HG02588 (cell line): ENCODE data around the gene HOXA6.

ENCODE experiments used
- ATAC-seq: cut with Tn5 transposase; IDR thresholded peaks from one replicate; pipeline ENCODE4 v1.9.1; 2021; ENCODE audit warnings: mild to moderate bottlenecking, moderate library complexity; ENCODE audit not compliant: unreplicated experiment

HOXA6 gene

DNA sequence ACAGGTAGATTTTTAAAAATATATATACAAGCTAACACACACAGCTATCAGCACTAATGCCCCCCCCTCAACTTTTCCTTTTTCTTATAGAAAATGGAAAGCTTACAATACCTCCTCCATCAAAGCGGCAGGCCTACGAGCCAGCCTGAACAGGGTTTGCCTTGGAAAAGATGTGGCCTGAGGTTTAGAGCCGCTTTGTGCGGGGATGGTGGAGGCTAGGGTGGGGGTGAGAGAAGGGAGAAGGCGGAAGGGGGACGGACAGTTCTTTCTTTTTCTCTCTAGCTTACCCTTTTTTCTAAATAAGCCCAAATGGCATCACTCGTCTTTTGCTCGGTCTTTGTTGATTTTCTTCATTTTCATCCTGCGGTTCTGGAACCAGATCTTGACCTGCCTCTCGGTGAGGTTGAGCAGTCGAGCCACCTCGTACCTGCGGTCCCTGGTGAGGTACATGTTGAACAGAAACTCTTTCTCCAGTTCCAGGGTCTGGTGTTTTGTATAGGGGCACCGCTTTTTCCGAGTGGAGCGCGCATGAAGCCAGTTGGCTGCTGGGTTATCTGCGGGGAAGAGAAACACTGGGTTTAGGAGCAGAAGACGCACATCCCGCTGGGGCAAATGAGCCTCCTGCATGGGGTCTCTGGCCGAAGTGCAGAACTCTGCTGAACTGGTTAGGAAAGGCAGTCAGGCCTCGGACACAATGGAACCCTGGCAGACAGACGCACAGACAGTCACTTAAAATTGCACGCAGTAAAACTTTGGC is 15.9 kb upstream of the HOXA6 start:
- ATAC-seq: no peak

DNA sequence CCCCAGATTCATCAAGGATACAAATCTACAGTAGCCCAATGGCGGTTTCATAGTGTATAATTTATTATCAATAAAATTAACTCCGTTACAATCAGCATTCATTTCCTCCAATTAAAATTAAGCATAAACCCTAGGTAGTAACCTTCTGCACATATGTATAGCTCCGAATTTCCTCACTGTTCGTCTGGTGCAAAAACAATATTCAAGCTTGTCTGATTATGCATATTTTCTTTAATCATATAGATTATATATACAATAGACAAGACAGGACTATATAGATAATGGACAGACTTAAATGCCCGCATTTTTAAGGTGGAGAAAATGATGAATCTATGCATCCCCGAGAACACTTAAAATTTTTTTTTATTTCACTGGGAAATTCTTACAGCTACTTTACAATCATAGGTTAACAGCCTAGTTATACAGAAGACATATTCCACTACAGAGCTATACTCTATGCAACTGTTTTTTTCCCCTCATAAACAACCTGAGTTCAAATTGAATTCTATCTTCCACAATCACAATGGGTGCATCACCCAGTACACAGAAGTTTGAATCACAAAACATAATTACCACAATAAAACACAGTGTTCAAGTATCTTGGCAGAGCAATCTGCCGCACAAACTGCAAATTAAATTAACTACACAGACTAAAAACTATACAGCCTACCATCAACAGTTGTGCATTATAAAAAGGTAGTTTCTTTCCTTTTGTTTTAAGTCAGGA is 15.2 kb upstream of the HOXA6 start:
- ATAC-seq: no peak

DNA sequence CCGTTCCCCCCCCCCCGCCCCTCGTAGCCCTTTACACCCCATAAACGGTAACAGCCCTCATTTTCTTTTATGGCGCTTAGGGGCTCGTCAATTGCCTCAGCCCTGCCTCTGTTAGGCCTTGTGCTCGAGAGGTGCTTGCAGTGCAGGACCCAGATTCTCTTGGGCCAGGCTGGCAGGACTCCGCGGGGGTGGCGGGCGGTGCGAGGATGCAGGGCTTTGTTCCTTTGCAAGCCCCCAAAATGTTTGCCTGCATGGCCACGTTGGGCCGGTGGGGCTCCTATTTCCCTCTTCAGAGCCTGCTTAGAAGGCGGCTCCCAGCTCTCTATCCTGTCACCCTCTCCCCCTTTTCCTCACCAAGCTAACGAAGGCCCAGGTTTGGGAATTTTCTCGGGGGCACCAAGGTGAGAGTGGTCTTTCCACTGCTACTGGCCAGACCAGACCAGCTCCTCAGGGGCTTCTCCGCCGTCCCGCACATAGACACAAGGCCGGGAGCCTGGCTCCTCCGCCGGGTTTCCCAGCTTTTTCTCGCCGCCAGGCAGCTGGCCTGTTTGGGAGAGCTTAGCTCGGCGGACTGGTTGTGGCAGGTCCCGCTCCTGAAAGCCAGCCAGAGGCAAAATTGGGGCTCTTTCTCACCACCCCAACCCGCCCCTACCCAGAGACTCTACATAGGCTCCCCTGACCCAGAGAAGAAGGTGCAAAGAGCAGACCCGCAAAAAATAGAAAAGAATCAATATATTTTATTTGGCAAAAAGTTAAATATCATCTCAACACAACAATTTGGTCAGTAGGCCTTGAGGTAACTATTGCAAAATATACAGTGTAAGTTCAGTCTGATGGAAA is 14.4 kb upstream of the HOXA6 start:
- ATAC-seq: no peak

DNA sequence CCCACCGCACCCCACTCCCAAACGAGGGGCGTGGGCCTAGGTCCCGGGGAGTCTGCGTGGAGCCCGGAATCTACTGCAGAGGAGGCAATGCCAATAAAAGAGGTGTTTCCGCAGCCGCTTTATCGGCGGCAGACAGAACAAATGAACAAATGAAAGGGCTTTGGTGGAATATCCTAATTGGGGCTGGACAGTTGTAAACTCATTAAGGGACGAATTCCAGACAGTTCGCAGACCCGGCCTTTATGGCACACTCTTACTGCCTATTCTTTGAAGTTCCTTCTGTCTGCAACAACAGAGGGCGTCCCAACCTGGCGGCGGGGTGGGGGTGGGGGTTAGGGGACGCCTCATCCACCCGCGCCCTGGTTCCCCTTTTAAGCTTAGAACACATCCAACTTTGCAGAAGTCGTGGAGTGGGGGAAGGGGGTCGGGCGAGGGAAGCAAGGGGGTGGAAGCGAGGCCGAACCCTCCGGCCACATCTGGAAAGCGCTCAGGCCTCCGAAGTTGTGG is 13.7 kb upstream of the HOXA6 start:
- no peak for ATAC-seq

DNA sequence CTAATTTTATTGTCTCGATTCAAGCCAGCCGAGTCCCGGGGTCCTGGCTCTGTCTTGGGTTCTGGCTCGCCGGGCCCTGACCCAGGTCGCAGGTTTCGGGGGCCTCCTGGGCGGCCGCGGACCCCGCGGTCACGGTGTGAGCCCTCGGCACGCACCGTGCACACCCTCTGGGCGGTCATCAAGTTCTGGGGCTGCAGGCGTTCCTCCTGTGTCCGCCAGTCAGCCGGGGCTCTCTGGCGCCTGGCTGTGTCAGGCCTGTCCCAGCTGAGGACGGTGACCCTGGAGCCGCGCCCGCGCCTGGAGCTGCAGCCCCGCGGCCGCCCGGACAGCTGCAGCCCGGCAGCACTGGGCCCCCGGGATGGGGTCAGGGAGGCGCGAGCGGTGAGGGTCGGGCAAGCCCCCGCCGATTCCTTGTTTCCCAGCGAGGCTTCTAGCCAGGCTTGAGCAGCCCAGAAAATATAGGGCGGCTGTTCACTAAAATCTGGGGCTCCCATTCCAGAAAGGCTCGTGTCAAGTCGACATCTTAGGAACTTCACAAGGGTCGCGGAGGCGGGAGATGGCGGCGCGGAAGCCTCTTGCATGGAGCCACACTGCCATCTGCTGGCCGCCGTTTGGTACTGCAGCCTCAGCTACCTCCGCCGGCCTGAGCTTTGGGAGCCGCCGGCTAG is 13.1 kb upstream of the HOXA6 start:
- ATAC-seq: peak; percentile 54

DNA sequence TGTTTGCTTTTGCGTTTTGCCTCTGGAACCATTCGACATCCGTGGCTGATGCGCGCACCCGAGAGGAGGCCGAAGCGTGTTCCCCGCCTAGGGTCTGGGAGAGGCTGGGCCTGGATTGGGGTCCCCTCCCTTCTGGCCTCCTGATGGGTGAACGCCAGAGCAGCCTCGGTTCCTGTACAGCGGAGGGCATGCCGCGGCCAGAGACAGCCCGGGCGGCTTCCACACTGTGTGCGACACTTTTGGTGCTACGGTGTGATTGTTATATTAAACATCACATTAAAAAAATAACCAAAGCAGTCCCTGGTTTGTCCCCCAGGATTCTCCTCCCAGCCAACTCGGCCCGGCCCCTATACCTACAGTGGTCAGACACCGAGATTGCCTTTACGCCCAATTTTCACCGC is 12.6 kb upstream of the HOXA6 start:
- ATAC-seq: no peak

DNA sequence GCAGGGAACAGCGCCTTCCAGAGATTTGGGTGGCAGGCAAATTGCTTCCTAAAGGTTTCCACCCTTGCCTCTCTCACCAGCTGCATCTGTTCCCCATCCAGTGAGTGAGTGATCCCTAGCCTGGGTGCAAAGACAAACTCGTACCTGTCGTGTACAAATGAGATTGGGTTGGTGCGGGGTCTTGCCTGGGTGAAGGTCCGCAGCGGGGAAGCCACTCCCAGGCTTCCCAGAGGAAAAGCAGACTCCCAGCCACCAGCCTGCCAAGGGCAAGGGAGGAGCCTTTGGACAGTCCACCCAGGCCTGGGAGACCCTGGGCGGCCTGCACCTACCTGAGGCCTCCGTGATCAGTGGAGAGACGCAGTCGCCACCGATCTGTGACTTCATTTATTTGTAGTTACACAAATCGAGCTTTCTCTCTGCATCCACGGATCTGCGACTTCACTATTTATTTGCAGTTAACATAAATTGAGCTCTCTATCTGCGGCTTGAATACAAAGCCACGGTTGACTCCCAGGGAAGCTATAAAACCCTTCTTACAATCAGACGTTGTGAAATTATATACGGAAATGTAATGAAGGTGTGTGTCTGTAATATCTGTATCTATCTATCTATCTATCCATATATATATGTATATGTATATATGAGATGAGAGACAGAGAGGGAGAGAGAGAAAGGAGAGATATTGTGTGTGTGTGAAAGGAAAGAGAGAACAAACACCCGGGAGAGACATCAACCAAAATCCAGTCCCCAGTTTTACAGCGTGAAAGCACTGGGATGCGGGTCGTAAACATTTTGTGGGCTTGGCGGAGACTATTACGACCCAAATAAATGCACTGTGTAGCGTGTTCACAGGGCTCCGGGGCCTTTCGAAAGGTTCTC is 11.9 kb upstream of the HOXA6 start:
- no peak for ATAC-seq

DNA sequence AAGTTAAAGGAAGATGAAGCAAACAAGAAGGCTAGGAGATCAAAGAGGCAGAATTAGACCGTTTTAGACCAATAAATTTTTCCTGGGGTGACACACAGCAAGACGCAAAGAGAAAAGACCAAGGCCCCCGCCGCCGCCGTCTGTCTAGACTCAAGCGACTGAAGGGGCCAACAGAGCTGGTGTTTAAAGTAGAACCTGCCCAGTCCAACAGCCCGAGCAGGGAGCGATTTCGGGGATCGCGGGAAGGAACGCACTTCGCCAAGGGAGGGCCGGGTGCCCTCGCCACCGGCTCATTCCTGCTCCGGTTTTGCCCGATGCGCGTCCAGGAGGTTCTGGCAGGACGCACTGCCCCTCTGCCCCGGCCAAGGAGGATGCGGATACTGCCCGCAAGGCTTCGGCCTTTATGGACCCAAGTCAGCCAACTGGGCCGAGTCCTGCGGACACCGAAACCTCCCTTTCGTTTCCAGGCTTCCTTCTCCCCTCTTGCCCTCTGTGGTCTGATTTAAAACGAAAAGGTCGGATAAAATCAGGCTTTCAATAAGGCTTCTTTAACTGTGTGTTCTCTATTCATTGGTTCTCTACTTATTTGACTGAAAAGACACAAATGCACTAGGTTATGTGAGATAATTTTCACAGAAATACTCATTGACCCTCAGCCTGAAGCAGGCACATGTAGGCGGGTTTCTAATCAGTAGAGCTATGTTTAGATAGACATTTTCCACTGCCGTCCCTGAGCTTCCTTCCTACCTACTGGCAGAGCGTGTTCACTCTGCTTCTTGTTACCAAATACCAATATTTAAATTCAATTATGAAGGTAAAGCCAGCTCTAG is 11.1 kb upstream of the HOXA6 start:
- no peak for ATAC-seq

DNA sequence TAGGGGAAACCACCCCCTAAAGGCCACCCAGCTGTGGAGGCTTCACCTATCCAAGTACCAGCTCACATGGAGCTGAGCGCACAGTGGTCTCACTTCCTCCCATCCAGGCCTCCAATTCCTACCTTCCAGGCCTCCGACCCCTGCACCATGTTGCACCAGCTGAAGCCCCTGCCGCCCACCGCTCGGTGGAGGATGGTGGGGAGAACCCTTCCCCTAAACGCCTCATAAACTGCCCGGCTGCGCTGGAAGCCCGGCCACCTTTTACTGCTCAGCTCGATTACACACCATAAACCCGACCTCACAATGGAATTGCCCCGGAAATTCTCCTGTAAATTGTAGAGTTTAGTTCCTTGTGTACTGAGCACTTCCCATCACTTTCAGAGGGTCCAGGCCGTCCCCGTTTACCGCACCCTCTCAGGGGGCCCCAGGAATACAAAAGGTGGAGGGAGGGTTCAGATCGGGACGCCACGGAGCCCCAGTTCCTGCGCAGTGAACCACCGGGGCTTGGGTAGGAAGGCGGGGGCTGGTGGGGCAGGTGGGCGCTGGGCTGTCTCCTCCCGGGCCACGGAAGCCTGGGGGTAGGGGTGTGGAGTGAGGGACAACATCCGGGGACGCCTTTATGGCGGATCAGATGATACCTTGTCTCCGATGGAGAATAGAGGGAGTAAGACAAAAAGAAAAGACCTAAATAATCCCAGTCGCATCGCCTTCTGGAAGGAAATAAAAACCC is 10.3 kb upstream of the HOXA6 start:
- ATAC-seq: no peak

DNA sequence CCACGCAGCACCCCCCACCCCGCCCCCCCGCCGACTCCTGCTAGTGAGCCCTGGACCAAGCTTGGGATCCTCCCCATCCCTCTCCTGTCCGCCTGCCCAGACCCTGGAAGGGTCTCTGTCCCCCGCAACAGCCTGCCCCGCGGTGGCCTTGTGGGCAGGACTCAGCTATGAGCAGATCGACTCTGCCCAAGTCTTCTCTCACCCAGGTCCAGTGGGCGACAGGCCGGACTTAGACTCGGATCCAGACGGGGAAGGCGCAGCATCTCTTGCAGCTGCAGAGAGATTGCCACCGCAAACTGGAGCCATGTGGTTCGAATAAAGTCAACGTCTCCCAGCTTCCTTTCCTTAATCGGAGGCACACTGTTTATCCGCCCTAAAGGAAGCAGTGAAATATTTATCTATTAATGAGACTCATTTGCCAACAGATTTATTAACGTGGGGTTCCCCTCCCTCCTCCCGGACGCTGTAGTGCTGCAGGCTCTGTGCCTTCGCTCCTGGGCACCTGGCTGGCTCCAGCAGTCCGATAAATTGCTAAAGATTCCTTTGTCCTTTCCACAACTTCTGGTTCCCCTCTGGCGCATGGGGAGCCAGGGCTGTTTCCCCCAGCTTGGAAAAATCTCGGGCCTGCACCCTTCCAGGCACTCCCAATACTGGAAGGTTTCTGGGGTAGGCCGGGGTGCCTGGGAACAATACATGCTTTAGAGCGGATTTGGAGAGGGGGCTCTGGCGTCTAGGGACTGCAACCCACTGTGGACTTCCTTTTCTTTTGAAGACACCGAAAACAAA is 9.5 kb upstream of the HOXA6 start:
- ATAC-seq: no peak

DNA sequence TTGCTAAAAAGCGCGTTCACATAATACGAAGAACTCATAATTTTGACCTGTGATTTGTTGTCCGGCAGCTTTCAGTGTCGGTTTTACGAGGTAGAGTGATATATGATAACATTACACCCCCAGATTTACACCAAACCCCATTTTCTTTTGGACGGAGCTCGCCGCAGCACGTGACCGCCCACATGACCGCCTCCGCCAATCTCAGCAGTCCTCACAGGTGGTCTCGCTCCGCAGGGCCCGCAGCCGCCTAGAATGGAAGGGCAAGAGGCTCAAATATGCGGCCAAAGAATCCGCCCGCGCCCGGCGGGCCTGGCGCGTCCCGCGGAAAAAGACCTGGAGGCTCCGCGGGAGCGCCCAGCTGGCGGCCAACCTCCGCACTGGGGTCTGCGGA is 8.9 kb upstream of the HOXA6 start, which contains the start of gene HOXA7:
TSS of gene HOXA7 (minus strand) at position 168 of the 391 bp plus-strand sequence. CDS start at position 38, 130 bp downstream.
- ATAC-seq: no peak

DNA sequence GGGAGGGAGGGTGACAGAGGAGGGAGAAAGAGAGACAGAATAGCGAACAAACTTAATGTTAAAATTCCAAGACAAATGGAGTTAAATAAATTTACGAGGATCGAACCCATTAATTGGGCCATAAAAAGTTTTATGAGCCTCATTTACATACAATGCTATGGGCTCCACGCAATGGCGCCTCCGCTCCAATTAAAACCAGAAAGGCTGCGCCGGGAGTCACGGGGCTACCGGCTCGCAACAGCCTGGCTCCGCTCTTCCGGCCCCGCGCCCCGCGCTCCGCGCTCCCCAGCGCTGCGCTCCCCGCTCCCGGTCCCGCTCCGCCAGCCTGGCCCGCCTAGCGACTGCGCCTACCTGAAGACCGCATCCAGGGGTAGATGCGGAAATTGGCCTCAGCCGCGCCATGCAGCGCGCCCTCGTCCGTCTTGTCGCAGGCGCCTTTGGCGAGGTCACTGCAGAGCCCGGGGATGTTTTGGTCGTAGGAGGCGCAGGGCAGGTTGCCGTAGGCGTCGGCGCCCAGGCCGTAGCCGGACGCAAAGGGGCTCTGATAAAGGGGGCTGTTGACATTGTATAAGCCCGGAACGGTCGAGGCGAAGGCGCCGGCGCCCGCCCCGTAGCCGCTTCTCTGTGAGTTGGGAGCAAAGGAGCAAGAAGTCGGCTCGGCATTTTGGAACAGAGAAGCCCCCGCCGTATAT is 8.4 kb upstream of the HOXA6 start:
- ATAC-seq: no peak

DNA sequence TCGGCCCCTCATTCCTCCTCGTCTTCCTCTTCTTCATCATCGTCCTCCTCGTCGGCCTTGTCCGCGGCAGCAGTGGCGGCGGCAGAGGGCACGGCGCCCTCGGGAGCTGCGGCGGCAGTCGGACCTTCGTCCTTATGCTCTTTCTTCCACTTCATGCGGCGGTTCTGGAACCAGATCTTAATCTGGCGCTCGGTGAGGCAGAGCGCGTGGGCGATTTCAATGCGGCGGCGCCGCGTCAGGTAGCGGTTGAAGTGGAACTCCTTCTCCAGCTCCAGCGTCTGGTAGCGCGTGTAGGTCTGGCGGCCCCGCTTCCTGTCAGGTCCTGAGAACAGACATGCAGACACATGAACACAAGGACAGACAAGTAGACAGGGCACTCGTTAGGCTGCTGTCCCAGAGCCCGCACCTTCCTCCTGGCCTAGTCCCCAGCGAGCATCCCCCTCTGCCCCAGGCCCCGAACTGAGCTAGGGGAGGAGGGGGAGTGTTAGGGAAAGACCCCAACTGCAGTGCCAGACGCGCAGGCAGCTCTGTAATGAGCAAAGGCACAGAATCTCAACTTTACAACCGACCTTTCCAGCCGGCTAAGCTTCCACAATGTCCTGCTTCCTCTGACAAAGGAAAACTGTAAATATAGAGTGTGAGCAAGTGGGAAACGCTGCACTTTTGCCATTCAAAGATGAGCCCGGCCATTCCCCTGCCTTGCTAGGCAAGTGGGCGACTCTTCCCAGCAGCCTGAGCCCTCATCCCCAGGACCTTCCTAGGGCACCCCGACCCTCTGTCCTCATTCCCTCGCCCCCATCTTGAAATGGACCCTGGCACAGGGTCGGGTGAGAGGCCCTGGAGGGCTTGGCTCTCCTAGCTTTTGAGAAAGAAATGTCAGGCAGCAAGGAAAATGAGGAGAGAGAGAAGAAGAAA is 7.6 kb upstream of the HOXA6 start:
- ATAC-seq: no peak

DNA sequence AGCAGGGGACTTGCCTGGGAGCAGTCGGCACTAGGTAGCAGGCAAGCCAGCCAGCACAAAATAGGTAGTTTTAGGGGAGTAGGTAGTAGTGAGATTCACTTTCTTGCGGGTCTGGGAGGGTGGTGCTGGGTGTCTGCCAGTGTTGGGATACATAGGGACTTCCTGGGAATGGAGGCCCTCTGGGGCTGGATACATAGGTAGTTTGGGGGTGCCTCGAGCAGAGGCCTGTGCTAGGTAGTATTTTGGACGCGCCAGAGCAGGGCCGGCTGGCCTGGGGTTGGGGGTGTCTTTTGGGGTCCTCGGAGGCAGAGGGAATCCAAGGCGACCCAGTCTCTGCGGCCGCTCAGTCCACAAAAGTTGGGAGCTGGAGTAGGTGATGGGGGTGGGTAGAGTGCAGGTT is 6.8 kb upstream of the HOXA6 start:
- no peak for ATAC-seq

DNA sequence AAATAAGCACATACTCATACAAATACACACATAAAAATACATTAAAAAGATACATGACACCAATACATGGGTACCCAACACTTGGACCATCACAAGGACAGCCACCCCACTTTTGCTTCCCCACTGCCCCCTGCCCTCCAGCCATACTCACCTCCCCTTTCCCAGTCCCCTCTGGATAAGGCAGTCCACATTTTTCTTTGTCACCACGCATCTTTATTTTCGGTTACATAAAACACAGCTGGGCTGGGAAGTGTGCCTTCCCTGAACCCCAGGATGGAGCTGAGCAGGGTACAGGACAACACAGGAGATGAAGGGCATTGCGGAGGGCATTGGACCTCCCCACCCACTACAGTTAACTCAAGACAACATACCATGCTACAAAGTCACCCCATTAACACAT is 6.0 kb upstream of the HOXA6 start:
- no peak for ATAC-seq
